ENCODE measurements around the gene CFAP54.

The CFAP54 gene

DNA sequence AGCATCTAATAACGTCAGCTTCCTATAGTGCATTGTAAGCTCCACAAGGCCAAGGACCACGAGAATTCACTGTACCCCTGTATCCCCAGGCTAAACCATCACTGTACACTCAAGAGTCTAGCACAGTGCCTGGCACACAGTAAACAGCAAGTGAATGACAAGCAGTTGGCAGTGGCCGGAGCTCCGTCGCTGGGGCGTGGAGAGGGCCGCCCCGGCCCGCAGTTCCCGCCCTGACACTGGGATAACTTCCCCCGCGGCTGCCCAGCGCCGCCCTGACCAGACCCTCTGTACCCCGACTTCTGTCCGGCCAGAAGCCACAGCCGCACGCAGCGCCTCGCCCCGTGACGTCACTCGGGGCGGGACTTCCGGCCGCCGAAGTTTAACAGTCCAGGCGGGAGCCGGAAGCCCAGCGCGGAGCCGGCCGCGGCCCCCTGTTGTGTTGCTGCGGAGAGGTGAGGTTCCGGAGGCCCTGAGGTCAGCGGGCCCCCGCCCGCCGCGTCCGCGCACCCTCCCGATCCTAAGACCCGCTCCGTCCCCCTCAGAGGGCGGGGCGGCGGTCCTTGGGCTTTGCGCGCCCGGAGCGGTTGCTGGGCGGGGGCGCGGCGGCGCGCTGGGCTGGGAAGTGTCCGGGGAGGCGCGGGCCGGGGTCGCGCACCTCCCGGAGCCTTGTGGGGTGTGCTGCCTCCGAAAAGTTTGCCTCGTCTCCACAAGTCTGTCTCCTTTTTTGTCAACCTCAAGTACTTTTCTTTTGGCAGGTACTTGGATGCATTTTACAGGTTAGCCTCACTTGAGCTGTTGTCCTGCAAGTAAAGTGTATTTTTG lies 417.7 kb downstream of the CFAP54 start, which contains the start of gene NEDD1:
TSS of gene NEDD1 (plus strand) at position 409 of the 822 bp plus-strand sequence. CDS start 2,503 bp downstream, outside the sequence.
- peak; percentile 62 for DNase-seq

DNA sequence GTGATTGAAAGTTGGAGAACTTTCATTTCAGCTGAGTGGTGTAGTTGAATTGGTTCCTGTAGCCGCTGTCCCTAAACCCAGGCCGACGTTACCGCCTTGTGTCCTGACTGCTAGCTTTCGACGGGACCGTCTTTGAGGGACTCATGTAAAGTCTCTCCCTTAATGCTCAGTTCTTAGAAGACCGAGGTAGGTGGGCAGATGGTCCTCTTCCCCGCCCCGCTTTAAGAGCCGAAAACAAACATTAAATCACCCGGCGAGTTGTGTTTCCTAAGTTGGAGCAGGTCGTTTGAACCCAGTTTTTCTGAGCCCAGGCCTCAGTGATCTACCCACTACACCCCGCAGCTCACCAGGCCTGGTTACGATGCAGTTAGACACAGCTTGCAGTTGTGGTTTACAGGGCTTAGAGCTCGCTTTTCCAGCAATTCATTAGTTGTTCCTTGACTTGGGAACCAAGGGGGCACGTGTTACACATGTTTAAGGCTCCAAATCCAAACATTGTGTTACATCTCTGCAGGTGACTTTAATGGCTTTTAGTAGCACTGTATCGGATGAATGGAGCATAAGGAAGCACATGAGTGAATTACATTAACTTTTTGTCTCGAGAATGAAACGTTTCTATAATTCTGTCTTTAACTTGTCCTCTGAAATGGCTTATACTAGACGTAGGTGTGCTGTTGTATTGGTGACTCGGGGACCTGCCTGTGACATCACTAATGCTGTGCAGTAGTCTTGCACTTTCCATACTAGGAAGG lies 418.5 kb downstream of the CFAP54 start:
- DNase-seq, result no peak

DNA sequence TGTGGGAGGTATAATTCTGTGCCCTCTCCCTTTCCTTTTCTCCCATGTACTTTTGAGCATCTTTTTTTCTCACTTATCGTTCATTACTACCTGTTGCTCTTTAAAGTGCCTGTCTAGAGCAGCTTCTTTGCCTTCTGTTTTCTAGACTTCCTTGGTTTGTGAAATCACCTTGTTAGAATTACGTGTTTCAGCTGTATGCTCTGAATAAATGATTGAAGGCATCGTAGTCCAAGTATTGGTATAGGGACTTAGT lies 419.0 kb downstream of the CFAP54 start:
- no peak for DNase-seq

DNA sequence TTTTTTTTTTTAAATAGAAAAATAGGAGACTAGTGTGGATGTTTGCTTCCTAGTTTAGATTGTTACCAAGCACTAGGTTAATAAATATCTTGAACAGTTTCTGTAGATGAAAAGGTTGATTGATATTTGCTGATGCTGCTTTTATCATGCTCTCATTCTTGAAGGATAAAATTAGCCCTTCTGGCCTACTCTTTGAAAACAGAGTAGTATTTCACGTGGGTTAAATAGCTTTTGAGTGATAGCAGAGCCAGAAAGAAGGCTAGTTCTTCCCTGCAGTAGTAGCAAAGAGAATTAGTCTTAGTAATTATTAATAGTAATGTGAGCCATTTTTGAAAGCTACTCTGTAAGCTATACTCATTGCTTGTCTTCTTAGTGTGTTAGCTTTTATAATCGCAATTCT lies 422.9 kb downstream of the CFAP54 start:
- no peak for DNase-seq

DNA sequence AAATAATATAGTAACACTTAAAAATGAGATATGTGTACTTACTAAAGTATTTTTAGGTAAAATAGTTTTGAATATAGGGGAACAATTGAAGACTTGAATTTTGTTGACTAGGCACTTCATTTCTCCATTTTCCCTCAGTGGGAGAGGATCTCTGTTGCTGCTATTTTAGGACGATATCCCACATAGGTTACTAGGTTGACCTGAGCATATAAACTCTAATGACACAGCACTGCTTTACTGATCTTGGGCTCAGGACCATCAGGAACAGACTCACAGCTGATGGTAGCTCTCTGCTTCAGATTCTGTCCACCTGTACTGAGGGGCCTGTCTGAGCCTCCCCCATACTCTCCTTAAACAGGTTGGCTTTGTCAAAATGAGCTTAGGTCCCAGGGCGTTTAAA lies 423.6 kb downstream of the CFAP54 start:
- no peak for DNase-seq

DNA sequence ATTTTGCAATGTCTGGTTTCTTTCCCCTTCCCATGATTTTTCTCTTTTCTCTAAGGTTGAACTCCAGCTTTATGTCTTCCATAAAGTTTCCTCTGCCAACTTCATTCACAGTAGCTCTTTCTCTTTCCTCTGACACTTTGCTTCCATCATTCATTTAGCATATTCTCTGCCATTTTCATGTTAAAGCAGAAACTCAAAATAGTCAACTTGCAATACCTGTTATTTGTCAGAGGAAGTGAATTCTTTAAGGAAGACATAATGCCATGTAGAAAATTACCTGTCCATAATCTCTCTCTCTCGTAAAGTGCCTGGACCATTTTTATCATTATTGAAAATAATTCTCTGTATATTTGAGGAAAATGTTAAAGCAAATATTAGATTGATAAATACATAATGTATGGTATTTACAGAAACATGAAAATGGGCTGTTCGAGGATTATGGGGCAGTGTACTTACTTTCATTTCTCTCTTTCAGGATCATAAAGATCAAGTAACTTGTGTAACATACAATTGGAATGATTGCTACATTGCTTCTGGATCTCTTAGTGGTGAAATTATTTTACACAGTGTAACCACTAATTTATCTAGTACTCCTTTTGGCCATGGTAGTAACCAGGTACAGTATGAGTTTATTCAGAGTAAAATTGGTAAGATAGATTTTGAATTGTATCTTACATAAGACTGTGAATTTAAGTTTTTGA lies 430.3 kb downstream of the CFAP54 start:
- no peak for DNase-seq

Measured in SHP77 treated with DMSO at 0.1 percent for 48 hours (cell line).